GM13976 (cell line): ENCODE measurements around the gene ENTHD1.

ENCODE experiments used
- DNase-seq: peaks from one replicate; pipeline ENCODE4 v3.0.0; 2012; ENCODE audit warnings: low spot score
- in situ Hi-C: fragments of 300-500 bp; cut with MboI; formaldehyde crosslinking; loops from one replicate; pipeline ENCODE4 v1.12.0; 2022; ENCODE audit warnings: low sequenced_read_pairs, mixed read lengths, inconsistent platforms; ENCODE audit not compliant: unreplicated experiment
- TF ChIP-seq, protein P1 (sequence below): IDR thresholded peaks from 2 replicates; pipeline ENCODE4 v1.5.1; 2012; ENCODE audit warnings: borderline replicate concordance, mild to moderate bottlenecking; ENCODE audit not compliant: insufficient read depth; ENCODE audit errors: extremely low read depth, missing control alignments, control extremely low read depth

ENTHD1 gene

DNA sequence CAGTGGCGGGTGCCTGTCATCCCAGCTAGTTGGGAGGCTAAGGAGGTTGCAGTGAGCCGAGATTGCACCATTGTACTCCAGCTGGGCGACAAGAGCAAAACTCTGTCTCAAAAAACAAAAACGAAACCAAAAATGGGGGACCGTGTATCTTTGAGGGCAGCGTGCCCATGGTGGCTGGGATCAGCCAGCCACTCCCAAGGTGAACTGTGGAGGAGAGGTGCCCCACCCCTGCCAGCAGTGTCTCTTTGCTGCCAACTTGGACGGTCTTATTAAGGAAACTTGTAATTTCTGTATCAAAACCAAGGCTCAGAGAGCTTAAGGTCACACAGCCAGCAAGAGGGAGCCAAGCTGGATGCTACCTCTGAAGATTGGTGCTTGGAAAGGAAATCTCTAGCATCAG is 175.4 kb downstream of the ENTHD1 start:
- TF ChIP-seq, protein P1, sequence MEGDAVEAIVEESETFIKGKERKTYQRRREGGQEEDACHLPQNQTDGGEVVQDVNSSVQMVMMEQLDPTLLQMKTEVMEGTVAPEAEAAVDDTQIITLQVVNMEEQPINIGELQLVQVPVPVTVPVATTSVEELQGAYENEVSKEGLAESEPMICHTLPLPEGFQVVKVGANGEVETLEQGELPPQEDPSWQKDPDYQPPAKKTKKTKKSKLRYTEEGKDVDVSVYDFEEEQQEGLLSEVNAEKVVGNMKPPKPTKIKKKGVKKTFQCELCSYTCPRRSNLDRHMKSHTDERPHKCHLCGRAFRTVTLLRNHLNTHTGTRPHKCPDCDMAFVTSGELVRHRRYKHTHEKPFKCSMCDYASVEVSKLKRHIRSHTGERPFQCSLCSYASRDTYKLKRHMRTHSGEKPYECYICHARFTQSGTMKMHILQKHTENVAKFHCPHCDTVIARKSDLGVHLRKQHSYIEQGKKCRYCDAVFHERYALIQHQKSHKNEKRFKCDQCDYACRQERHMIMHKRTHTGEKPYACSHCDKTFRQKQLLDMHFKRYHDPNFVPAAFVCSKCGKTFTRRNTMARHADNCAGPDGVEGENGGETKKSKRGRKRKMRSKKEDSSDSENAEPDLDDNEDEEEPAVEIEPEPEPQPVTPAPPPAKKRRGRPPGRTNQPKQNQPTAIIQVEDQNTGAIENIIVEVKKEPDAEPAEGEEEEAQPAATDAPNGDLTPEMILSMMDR: no peak
- no peak for DNase-seq
- in situ Hi-C loops: no loop called here

DNA sequence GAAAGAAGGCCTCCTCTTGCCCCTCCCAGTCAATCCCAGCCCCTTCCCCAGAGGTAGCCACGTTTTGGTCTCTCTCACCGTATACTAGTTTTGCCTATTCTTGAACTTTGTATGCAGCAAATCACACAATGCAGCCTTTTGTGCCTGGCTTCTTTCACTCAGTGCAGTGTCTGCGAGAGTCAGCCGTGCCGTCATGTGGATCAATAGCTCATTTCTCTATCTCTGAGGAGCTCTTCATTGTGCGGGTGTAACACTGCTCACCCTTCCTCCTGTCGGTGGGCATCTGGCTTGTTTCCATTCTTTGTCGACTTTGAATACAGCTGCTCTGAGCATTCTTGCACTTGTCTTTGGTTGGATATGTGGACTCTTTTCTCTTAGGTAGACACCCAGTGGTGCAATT is 176.5 kb downstream of the ENTHD1 start:
- in situ Hi-C loops: no loop called here
- no peak for DNase-seq
- TF ChIP-seq, protein P1: no peak

DNA sequence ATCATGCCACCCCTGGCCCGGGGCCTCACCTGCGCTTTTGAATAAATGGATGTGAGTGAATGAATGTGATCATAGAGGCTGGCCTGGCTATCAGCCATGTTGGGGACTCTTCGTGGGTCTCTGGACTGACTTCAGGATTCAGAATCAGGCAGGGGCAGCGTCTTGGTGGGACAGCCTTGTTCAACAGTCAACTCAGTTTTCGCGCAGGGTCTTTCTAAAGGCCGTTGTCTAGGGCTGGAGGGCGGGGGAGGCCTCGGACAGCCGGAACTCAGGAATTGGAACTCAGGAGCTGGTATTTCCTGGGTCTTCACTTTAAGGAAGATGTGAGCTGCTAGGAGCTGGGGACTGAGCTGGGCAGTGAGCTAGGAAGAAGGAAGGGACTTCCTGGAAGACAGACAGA is 177.0 kb downstream of the ENTHD1 start:
- in situ Hi-C loops: no loop called here
- no peak for DNase-seq
- TF ChIP-seq, protein P1: no peak

DNA sequence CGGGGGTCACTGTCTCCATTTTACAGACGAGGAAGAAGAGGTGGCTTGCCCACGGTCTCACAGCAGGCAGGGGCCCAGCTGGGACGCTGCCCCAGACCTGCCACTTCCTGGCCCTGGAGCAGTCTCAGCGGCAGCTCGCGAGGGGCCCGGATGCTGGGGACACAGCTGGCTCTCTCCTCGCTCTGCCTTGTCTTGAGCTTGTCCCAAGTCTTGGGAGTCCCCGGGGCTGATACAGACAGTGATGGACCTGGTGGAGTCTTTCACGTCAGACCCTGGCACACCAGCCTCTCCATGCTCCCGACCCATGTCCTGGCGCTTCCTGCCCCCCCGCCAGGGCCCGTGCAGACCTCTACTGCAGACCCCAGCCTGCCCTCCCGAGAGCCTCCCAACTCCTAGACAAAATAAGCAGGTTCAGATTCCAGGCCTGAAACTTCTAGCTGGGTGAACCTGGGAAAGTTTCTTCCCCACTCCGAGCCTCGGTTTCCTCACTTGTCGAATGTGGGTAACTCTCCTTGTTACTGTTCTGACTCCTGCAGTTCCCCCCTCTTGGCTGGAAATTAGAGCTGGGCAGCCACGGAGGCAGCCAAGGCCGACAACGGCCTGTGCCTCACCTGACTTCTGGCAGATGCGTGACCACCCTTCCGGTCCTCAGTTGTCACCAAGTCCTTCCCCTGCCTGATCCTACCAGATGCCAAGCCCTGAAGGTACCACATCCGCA is 177.6 kb downstream of the ENTHD1 start:
- in situ Hi-C loops: no loop called here
- TF ChIP-seq, protein P1: no peak
- no peak for DNase-seq

DNA sequence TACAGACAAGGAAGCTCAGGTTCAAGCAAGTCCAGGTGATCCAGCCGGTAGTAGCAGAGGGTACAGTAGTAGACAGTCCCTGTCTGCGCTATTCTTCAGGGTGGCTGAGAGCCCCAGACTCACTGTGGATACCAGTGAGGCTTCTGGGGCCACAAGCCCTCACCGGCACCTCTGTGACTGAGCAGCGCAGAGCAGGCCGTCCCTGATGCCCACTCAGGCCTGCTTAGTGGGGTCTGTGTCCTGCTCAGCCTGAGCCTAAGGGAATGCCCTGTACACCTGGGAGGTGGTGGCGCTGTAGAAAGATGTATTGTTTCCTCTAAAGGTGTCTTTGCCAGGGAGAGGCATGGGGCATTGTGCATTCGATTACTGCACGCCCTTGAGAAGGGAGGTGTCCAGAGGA is 179.2 kb downstream of the ENTHD1 start:
- no peak for DNase-seq
- in situ Hi-C loops: no loop called here

DNA sequence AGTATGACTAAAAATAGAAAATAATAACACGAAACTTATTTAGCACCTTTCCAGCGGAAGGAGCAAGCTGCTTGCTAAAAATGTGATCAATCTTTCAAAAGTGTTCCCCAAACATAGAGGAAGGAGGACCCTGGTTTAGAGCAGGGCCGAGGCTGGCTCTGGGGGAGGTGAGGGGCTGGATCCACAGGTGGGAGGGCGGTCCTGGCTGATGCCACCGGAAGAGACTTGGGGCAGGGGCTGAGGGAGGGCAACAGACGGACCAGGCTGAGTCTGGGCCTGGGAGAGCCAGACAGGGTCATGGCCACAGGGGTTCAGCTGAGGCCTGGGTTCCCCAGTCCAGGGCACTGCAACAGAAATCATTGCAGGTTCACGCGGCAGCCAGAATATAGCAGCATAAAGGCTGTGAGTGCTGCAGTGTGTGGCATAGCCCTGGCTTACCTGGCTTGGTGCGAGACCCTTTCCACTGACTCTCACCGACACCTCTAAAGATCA is 179.7 kb downstream of the ENTHD1 start:
- in situ Hi-C loops: no loop called here
- DNase-seq: no peak
- TF ChIP-seq, protein P1: no peak

More for the DNA sequence above, 179.2 kb downstream of the ENTHD1 start:
- TF ChIP-seq, protein P1: no peak
